AG04449 (cell line): ENCODE measurements around the gene FKBP8.
A peak's percentile ranks its signal among the peaks of the same experiment; 100 is the strongest.

Source experiments
- CTCF ChIA-PET: fragments of 350-600 bp; formaldehyde crosslinking; extraction: SDS; loops from one replicate; lab custom pipeline; 2021; ENCODE audit warnings: antibody characterized with exemption; lab: Yijun Ruan, JAX
- POLR2A ChIA-PET: fragments of 400-600, 350-600 bp; formaldehyde crosslinking; extraction: SDS; loops from one replicate; lab custom pipeline; 2020; ENCODE audit warnings: antibody characterized with exemption, inconsistent platforms; lab: Yijun Ruan, JAX
- DNase-seq: peaks from one replicate; pipeline ENCODE4 v3.0.0-alpha.2; 2010; ENCODE audit warnings: low read depth, low spot score
- H3K4me3 ChIP-seq: 2 replicates; pipeline ENCODE4 v1.5.1; 2011; ENCODE audit warnings: low read depth, mild to moderate bottlenecking, control low read depth, low read length
- TF ChIP-seq, protein P1 (sequence below): IDR thresholded peaks from one replicate; pipeline ENCODE4 v1.5.1; 2011; ENCODE audit warnings: mild to moderate bottlenecking, moderate library complexity, low read length, control low read depth, inconsistent platforms; ENCODE audit not compliant: insufficient read depth; ENCODE audit errors: missing control alignments

FKBP8 gene

DNA sequence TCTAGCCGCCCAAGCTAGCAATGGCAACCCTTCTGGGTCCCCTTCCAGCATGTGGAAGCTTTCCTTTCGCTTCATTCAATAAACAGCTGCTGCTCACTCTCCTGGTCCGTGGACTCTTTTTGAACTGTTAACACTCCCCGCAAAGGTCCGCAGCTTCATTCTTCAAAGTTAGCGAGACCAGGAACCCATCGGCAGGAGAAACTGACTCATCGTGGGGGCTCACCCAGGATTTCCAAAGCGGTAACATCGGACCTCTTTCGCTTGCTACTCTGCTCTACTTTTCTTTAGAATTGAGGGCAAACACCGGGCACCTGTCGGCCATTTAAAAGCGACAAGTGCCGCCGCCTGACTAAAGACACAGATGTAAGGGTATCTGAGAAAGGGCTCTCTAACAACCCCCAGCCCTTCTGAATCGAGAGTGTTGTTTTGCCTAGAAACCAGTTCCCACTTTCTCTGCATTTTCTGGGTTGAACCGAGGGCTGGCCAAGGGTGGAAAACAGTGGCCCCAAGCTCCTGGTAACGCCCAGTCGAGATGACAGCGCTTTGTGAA lies 34.1 kb upstream of the FKBP8 start:
- DNase-seq: no peak
- ChIA-PET CTCF (interaction anchor here (0.7 to 3.0 kb wide), 2 partner anchors 11 to 120 kb away, joined by 3 to 29 read pairs; partner anchors contain the start of gene REX1BD), POLR2A (interaction anchor here (0.6 to 1.0 kb wide), 2 partner anchors 10 to 19 kb away, joined by 3 to 4 read pairs; partner anchors contain the start of gene KXD1)
- no peak overlapping the region for H3K4me3 ChIP-seq
- TF ChIP-seq, protein P1, sequence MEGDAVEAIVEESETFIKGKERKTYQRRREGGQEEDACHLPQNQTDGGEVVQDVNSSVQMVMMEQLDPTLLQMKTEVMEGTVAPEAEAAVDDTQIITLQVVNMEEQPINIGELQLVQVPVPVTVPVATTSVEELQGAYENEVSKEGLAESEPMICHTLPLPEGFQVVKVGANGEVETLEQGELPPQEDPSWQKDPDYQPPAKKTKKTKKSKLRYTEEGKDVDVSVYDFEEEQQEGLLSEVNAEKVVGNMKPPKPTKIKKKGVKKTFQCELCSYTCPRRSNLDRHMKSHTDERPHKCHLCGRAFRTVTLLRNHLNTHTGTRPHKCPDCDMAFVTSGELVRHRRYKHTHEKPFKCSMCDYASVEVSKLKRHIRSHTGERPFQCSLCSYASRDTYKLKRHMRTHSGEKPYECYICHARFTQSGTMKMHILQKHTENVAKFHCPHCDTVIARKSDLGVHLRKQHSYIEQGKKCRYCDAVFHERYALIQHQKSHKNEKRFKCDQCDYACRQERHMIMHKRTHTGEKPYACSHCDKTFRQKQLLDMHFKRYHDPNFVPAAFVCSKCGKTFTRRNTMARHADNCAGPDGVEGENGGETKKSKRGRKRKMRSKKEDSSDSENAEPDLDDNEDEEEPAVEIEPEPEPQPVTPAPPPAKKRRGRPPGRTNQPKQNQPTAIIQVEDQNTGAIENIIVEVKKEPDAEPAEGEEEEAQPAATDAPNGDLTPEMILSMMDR: no peak

DNA sequence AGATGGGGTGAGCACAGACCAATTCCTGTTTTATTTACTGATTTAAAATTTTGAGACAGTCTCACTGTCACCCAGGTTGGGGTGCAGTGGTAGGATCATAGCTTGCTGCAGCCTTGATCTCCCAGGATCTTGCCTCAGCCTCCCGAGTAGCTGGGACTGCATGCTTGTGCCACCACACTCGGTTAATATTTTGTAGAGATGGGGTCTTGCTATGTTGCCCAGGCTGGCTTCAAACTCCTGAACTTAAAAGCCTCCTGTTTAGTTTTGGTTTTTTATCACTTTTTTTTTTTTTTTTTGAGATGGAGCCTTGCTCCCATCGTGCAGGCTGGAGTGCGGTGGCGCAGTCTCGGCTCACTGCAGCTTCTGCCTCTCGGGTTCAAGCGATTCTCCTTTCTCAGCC lies 33.0 kb upstream of the FKBP8 start:
- TF ChIP-seq, protein P1: no peak
- DNase-seq: no peak
- ChIA-PET CTCF (interaction anchor here (3.0 kb wide), 1 partner anchor 12 kb away, joined by 29 read pairs; the partner anchor contains the start of gene REX1BD), POLR2A (interaction anchor here (0.7 kb wide), 1 partner anchor 12 kb away, joined by 3 read pairs; the partner anchor contains the start of gene REX1BD)
- no peak overlapping the region for H3K4me3 ChIP-seq

DNA sequence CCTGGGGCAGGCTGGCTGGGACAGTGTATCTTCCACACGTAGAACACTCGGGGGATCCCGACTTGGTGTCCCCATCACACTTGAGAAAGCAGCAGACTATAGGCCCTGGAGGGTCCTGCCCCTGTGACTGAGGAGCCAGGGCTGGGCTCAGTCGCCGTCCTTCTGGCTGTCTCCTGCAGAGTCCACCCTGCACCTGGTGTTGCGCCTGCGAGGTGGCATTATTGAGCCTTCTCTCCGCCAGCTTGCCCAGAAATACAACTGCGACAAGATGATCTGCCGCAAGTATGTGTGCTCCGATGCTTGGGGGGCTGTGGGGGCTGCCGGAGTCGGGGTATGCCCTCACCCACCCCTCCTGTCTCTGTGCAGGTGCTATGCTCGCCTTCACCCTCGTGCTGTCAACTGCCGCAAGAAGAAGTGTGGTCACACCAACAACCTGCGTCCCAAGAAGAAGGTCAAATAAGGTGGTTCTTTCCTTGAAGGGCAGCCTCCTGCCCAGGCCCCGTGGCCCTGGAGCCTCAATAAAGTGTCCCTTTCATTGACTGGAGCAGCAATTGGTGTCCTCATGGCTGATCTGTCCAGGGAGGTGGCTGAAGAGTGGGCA lies 31.4 kb upstream of the FKBP8 start:
- H3K4me3 ChIP-seq: no peak overlapping the region
- no peak for DNase-seq
- ChIA-PET POLR2A (no interaction called here), CTCF (interaction anchor here (1.1 to 5.0 kb wide), 3 partner anchors 13 to 272 kb away, joined by 3 to 53 read pairs (median 22); partner anchors contain the start of gene REX1BD)
- TF ChIP-seq, protein P1: no peak

DNA sequence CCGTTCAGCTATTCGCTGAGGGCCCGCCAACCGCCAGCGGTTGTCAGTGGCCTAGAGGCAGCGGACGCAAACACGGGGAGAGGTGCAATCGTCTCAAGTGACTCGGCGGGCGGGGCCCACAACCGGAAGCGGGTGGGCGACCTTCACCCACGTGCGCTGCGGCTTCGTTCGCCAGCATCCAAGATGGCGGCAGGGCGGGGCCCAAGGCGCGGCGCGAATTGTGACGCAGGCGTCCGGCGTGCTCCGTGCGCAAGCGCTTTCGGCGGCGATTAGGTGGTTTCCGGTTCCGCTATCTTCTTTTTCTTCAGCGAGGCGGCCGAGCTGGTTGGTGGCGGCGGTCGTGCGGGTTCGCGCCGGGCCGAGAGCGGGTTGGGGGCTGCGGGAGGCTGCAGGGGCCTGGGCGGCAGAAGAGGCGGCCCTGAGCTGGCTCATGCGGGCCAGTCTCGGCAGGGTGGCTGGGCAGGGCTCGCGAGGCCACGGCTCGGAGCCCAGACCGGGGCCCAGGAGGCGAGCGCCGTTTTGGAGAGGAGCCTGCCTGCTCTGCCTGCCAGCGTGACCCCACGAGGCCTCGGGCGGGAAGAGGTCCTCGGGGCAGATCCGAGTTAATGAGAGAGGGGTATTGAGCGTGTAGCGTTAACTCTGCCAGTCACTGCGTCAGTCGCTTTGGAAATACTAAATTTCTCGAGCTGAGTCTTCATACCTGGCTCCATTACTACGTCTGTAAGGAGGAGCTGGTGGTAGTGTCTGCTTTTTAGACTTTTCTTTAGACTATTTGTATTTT lies 28.4 kb upstream of the FKBP8 start, which contains the start of gene UBA52:
Gene UBA52 (plus strand): TSS at position 294 of the 781 bp plus-strand sequence. CDS start 1,444 bp downstream, outside the sequence.
- POLR2A ChIA-PET: interaction anchor here (0.6 to 1.8 kb wide), 10 partner anchors 9 to 348 kb away, joined by 3 to 17 read pairs (median 4); partner anchors contain the start of genes COPE, DDX49, GDF15 and KXD1
- peak; percentile 62 for DNase-seq
- peak within 1 kb of the TSS; percentile 96 for H3K4me3 ChIP-seq
- CTCF ChIA-PET: interaction anchor here (0.8 to 5.0 kb wide), 9 partner anchors 9 to 275 kb away, joined by 3 to 53 read pairs (median 8); partner anchors contain the start of gene REX1BD
- TF ChIP-seq, protein P1: no peak

DNA sequence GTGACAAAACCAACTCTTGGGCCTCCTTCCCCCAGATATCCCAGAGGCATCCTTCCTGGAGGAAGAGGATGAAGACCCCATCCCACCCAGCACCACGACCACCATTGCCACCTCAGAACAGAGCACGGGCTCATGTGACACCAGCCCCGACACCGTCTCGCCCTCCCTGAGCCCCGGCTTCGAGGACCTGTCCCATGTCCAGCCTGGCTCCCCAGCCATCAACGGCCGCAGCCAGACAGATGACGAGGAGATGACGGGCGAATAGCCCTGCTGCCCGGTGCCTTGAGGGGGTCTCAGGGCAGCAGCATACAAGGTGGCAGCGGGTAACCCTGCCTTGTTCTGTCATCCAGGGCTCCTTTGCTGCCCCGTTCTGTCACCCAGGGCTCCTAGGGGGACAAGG lies 25.0 kb upstream of the FKBP8 start:
- CTCF ChIA-PET: interaction anchor here (2.1 kb wide), 1 partner anchor 20 kb away, joined by 9 read pairs; the partner anchor contains the start of gene REX1BD

More for the DNA sequence above, 25.0 kb upstream of the FKBP8 start:
- POLR2A ChIA-PET: no interaction called here
- TF ChIP-seq, protein P1: no peak
- H3K4me3 ChIP-seq: no peak overlapping the region
- DNase-seq: no peak
